ENCODE results near the gene NINJ1.

DNA sequence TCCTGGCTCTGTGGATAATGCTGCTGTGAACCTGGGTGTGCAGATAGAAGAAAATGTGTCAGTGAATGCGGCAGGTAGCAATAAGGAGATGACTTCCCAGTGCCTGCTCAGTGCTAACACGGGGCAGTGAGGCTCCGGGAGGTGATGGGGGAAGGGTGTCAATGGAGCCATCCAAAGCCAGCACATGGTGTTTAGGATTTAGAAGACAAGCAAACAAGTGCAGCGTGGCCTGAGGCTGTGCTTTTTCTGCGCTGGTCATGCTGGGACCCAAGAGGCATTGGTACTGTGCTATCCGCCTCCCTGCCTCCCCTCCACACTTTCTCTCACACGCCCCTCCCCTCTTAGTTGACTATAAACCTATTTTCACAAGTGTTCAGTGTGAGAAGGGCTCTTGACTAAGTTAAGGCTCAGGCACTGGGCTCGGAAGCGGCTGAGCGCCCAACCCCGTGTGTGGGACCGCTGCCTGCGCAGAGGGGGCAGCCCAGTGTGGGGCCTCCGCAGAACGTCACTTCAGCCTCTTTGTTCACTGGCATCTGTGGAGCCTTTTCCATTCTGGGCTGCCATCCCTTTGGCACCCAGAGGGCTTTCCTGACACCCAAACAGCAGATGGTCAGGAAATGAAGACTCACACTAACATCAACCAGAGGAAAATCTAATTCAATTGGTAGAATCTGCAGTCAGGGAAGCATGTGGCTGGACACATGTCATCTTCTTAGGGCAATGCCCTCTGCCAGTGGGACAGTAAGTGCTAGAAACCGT, 21.8 kb upstream of the NINJ1 start:
- TF ChIP-seq, protein P1, sequence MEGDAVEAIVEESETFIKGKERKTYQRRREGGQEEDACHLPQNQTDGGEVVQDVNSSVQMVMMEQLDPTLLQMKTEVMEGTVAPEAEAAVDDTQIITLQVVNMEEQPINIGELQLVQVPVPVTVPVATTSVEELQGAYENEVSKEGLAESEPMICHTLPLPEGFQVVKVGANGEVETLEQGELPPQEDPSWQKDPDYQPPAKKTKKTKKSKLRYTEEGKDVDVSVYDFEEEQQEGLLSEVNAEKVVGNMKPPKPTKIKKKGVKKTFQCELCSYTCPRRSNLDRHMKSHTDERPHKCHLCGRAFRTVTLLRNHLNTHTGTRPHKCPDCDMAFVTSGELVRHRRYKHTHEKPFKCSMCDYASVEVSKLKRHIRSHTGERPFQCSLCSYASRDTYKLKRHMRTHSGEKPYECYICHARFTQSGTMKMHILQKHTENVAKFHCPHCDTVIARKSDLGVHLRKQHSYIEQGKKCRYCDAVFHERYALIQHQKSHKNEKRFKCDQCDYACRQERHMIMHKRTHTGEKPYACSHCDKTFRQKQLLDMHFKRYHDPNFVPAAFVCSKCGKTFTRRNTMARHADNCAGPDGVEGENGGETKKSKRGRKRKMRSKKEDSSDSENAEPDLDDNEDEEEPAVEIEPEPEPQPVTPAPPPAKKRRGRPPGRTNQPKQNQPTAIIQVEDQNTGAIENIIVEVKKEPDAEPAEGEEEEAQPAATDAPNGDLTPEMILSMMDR (IDR thresholded peaks at IDR 0.05): no peak
- TF ChIP-seq POLR2A (IDR thresholded peaks at IDR 0.05): no peak

Data from Peyer's patch (tissue), 4 donors.